Kidney epithelial cell (primary cell): Measurements from ENCODE around the gene ERAL1. TPM values are rescaled to one million over a fixed set of nuclear protein-coding genes. Genes with fewer than 3 reads are reported as not detected.
"Not testable (repeated sequence)": the region's sequence is repeated elsewhere in the genome, so short reads cannot be mapped to it uniquely, and the experiment has no call there.

ENCODE experiments used
- DNase-seq: peaks from one replicate; pipeline ENCODE4 v3.0.0-alpha.2; 2010; ENCODE audit warnings: low read depth
- H3K27me3 ChIP-seq: 2 replicates; pipeline ENCODE4 v1.6.0; 2011; ENCODE audit warnings: low read length; ENCODE audit not compliant: control insufficient read depth, insufficient read depth
- H3K36me3 ChIP-seq: 2 replicates; pipeline ENCODE4 v1.5.1; 2011; ENCODE audit warnings: low read length; ENCODE audit not compliant: control insufficient read depth, insufficient read depth
- H3K4me3 ChIP-seq: 2 replicates; pipeline ENCODE4 v1.5.1; 2011; ENCODE audit warnings: low read depth, mild to moderate bottlenecking, control low read depth, low read length
- total RNA-seq: library from RNA; depleted of rRNA; stranded (reverse); fragments of >200 nt; gene quantifications from 2 replicates; pipeline ENCODE4 v1.2.3, GENCODE V29; 2015
- TF ChIP-seq, protein P1 (sequence below): IDR thresholded peaks from 2 replicates; pipeline ENCODE4 v1.5.1; 2011; ENCODE audit warnings: mild to moderate bottlenecking, moderate library complexity, low read length, control low read depth, inconsistent platforms; ENCODE audit not compliant: insufficient read depth, poor library complexity, severe bottlenecking

Gene ERAL1
- total RNA-seq, 1 donor from 2014 or later, result 54.9 TPM

DNA sequence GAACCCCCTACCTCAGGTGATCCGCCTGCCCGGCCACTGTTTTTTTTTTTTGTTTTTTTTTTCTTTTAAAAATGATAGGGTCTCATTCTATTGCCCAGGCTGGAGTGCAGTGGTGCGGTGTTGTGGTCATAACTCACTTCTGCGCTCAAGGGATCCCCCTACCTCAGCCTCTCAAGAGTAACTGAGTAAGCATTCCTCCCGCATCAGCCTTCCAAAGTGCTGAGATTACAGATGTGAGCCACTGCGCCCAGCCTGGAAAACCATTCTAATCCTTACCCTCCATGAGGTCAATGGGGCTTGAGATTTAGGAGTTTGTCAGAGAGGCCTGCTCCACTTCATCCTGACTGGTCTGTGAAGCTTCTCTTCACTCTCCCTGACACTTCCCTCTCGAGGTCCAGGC lies 12.5 kb downstream of the ERAL1 start:
- no peak for DNase-seq
- TF ChIP-seq, protein P1, sequence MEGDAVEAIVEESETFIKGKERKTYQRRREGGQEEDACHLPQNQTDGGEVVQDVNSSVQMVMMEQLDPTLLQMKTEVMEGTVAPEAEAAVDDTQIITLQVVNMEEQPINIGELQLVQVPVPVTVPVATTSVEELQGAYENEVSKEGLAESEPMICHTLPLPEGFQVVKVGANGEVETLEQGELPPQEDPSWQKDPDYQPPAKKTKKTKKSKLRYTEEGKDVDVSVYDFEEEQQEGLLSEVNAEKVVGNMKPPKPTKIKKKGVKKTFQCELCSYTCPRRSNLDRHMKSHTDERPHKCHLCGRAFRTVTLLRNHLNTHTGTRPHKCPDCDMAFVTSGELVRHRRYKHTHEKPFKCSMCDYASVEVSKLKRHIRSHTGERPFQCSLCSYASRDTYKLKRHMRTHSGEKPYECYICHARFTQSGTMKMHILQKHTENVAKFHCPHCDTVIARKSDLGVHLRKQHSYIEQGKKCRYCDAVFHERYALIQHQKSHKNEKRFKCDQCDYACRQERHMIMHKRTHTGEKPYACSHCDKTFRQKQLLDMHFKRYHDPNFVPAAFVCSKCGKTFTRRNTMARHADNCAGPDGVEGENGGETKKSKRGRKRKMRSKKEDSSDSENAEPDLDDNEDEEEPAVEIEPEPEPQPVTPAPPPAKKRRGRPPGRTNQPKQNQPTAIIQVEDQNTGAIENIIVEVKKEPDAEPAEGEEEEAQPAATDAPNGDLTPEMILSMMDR, result no peak
- no peaks in the 10 kb centered on the region for H3K36me3 ChIP-seq
- H3K27me3 ChIP-seq, result no peaks in the 10 kb centered on the region
- H3K4me3 ChIP-seq, result no peak overlapping the region

DNA sequence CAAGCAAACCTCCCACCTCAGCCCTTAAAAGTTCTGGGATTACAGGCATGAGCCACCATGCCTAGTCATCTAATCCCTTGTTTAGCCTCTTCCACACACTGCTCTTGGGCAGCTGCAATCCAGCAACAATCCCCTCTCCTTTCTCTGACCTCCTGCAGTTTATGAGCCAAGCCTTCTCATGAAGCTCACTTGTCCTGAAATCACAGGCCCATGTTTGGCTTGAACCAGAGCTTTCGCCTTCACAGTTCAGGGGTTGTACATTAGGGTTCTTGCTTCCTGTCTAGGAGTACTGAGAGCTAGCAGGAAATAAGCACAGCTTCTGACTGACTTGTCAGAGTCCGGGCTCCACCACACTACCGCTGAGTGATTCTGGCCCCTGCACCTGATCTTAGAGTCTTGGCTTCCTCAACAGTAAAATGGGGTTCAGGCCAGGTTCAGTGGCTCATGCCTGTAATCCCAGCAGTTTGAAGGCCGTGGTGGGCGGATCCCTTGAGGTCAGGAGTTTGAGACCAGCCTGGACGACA lies 16.3 kb downstream of the ERAL1 start:
- no peak for DNase-seq
- H3K36me3 ChIP-seq, result no peaks in the 10 kb centered on the region
- no peaks in the 10 kb centered on the region for H3K27me3 ChIP-seq
- TF ChIP-seq, protein P1, result no peak
- no peak overlapping the region for H3K4me3 ChIP-seq

DNA sequence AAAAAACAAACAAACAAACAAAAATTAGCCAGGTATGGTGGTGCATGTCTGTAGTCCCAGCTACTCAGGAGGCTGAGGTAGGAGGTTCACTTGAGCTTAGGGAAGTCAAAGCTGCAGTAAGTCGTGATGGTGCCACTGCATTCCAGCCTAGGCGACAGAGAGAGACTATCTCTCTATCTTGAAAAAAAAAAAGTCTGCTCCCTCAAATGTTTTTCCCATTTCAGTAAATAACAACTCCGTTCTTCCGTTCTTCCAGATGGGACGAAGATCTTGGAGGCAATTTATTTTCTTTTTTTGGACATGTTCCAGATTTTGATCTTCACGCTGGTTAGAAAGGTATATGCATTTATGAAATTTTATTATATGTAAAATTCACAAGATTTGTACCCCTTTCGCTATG lies 19.0 kb downstream of the ERAL1 start:
- Histone ChIP-seq H3K4me3 (no peak overlapping the region), H3K36me3 (no peaks in the 10 kb centered on the region), H3K27me3 (no peaks in the 10 kb centered on the region)
- TF ChIP-seq, protein P1, result no peak
- no peak for DNase-seq

DNA sequence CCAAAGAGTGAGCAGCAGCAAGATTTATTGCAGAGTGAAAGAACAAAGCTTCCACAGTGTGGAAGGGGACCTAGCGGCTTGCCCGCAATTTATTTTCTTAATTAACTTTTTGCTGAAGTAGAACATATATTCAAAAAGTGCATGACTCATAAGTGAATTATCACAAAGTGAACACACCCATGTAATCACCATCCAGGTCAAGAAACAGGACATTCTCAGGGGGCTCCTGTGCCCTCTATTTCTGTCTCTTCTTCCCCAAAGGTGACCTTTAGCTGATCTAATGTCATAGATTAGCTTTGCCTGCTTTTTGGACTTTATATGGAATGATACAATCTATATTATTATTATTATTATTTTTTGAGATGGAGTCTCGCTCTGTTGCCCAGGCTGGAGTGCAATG lies 19.9 kb downstream of the ERAL1 start:
- no peaks in the 10 kb centered on the region for H3K27me3 ChIP-seq
- H3K4me3 ChIP-seq, result no peak overlapping the region
- TF ChIP-seq, protein P1, result no peak
- DNase-seq, result no peak
- H3K36me3 ChIP-seq, result no peaks in the 10 kb centered on the region

DNA sequence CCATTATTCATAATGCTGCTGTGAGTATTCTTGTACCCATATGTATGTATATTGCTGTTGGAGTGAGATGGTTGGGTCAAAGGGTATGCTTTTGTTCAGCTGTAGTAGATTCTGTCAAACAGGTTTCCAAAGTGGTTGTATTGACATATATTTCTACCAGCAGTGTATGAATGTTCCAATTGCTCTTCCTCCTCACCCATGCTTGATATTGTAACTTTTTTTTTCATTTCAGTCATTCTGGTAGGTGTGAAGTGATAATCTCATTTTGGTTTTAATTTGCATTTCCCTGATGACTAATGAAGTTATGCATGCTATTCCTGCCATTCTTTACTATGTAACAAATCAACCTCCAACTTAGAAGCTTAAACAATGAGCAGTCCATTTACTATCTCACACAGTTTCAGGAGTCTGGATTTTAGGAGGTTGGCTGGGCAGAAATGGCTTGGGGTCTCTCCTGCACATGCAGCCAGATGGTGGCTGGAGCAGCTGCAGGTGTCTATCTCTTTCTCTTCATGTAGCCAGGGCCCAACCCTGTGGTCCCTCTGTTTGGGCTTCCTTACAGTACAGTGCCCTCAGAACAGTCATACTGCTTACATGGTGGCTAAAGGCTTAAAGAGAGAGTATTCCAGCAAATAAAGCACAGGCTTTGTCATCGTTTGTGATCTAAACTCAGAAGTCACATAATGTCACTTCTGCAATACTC lies 21.2 kb downstream of the ERAL1 start:
- H3K4me3 ChIP-seq, result no peak overlapping the region
- no peak for DNase-seq
- peaks cover 1% of the 10 kb centered on the region for H3K36me3 ChIP-seq
- no peaks in the 10 kb centered on the region for H3K27me3 ChIP-seq
- TF ChIP-seq, protein P1, result no peak

DNA sequence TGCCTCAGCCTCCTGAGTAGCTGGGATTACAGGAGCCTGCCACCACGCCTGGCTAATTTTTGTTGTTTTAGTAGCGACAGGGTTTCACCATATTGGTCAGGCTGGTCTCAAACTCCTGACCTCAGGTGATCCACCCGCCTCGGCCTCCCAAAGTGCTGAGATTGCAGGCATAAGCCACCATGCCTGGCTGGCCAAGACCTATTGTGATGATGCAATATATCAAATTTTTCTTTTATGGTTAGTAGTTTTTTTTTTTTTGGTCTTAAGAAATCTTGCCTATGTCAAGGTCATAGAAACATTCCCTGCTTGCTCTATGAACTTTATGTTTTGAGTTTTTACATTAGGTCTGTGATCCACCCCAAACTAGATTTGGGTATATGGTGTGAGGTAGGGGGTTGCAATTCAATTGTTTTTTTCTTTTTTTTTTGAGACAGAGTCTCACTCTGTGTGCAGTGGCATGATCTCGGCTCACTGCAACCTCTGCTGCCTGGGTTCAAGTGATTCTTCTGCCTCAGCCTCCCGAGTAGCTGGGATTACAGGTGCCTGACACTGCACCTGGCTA lies 22.4 kb downstream of the ERAL1 start:
- not testable (repeated sequence) for H3K4me3 ChIP-seq, H3K36me3 ChIP-seq, H3K27me3 ChIP-seq, DNase-seq
